Neural cell (in vitro differentiated cells): Measurements from ENCODE around the gene SARS1. TPM values are rescaled to one million over a fixed set of nuclear protein-coding genes. Genes with fewer than 3 reads are reported as not detected.

Experiments used
- H2AFZ ChIP-seq: fragments of 200-600, 300-800 bp; sonication (generic), shearing (Covaris generic); 2 replicates; pipeline ENCODE4 v1.6.0; 2014; ENCODE audit warnings: low read depth, mild to moderate bottlenecking, antibody characterized with exemption, low read length, moderate library complexity
- H3F3A ChIP-seq: fragments of 200-600 bp; shearing (Covaris generic); 2 replicates; pipeline ENCODE4 v1.6.1; 2016; ENCODE audit warnings: mild to moderate bottlenecking, moderate library complexity, mixed read lengths, antibody characterized with exemption, low read length; ENCODE audit not compliant: insufficient read depth, poor library complexity, severe bottlenecking
- H3K27ac ChIP-seq: fragments of 200-600, 300-800 bp; sonication (generic), shearing (Covaris generic); 2 replicates; pipeline ENCODE4 v1.5.1; 2014; ENCODE audit warnings: mild to moderate bottlenecking, low read length, moderate library complexity
- H3K27me3 ChIP-seq: fragments of 300-800, 200-600 bp; sonication (generic), shearing (Covaris generic); 2 replicates; pipeline ENCODE4 v1.6.0; 2014; ENCODE audit warnings: mild to moderate bottlenecking, low read depth, low read length, moderate library complexity; ENCODE audit not compliant: insufficient read depth
- H3K36me3 ChIP-seq: fragments of 300-800, 200-600 bp; sonication (generic), shearing (Covaris generic); 2 replicates; pipeline ENCODE4 v1.5.1; 2014; ENCODE audit warnings: mild to moderate bottlenecking, antibody characterized with exemption, low read length, moderate library complexity; ENCODE audit not compliant: insufficient read depth
- H3K4me2 ChIP-seq: fragments of 300-800, 200-600 bp; sonication (generic), shearing (Covaris generic); 2 replicates; pipeline ENCODE4 v1.6.0; 2014; ENCODE audit warnings: mild to moderate bottlenecking, low read length
- H3K4me3 ChIP-seq: fragments of 300-800, 200-600 bp; sonication (generic), shearing (Covaris generic); 2 replicates; pipeline ENCODE4 v1.5.1; 2014; ENCODE audit warnings: mild to moderate bottlenecking, low read length, moderate library complexity
- H3K79me2 ChIP-seq: fragments of 200-600 bp; shearing (Covaris generic); replicated peaks from 2 replicates; pipeline ENCODE4 v1.6.0; 2014; ENCODE audit warnings: mild to moderate bottlenecking, low read length, moderate library complexity; ENCODE audit not compliant: insufficient read depth
- H3K9ac ChIP-seq: fragments of 300-800, 200-600 bp; sonication (generic), shearing (Covaris generic); 2 replicates; pipeline ENCODE4 v1.6.1; 2016; ENCODE audit warnings: mild to moderate bottlenecking, low read length, mixed read lengths
- H3K9me2 ChIP-seq: fragments of 200-600 bp; shearing (Covaris generic); 2 replicates; pipeline ENCODE4 v1.6.1; 2016; ENCODE audit warnings: mild to moderate bottlenecking, low read length, mixed read lengths; ENCODE audit not compliant: insufficient read depth
- H3K9me3 ChIP-seq: fragments of 200-600, 300-800 bp; sonication (generic), shearing (Covaris generic); 2 replicates; pipeline ENCODE4 v1.6.1; 2016; ENCODE audit warnings: mild to moderate bottlenecking, mixed run types, low read length, moderate library complexity, mixed read lengths
- H4K20me1 ChIP-seq: fragments of 200-600 bp; shearing (Covaris generic); 2 replicates; pipeline ENCODE4 v1.6.1; 2016; ENCODE audit warnings: mild to moderate bottlenecking, mixed run types; ENCODE audit not compliant: insufficient read depth
- EP300 ChIP-seq: fragments of 450-650 bp; conservative IDR thresholded peaks from 2 replicates; pipeline ENCODE4 v1.6.1; 2014; ENCODE audit warnings: antibody characterized with exemption, mild to moderate bottlenecking, moderate library complexity; ENCODE audit not compliant: poor library complexity, severe bottlenecking
- EZH2 ChIP-seq: fragments of 200-600, 300-800 bp; shearing (Covaris generic), sonication (generic); IDR thresholded peaks from 2 replicates; pipeline ENCODE4 v1.6.1; 2014; ENCODE audit warnings: antibody characterized with exemption, low read length, borderline replicate concordance, mild to moderate bottlenecking; ENCODE audit not compliant: insufficient read depth, poor library complexity, severe bottlenecking
- MXI1 ChIP-seq: fragments of 450-650 bp; conservative IDR thresholded peaks from 2 replicates; pipeline ENCODE4 v1.6.1; 2014; ENCODE audit warnings: antibody characterized with exemption, mild to moderate bottlenecking; ENCODE audit not compliant: poor library complexity, severe bottlenecking
- POLR2AphosphoS5 ChIP-seq: IDR thresholded peaks from 2 replicates; pipeline ENCODE4 v1.6.1; 2012
- RAD21 ChIP-seq: fragments of 450-650 bp; conservative IDR thresholded peaks from 2 replicates; pipeline ENCODE4 v1.6.1; 2014; ENCODE audit warnings: antibody characterized with exemption, mild to moderate bottlenecking, moderate library complexity
- SMC3 ChIP-seq: fragments of 450-650 bp; conservative IDR thresholded peaks from 2 replicates; pipeline ENCODE4 v1.6.1; 2014; ENCODE audit warnings: antibody characterized with exemption, mild to moderate bottlenecking, moderate library complexity; ENCODE audit not compliant: poor library complexity
- TAF1 ChIP-seq: IDR thresholded peaks from 2 replicates; pipeline ENCODE4 v1.6.1; 2012; ENCODE audit warnings: low read depth
- polyA plus RNA-seq: library from polyadenylated mRNA; depleted of rRNA; stranded (reverse); fragments of >200 nt; gene quantifications from 2 replicates; pipeline ENCODE4 v1.2.3, GENCODE V29; 2014
- TF ChIP-seq, protein P1 (sequence below): fragments of 450-650 bp; IDR thresholded peaks from 2 replicates; pipeline ENCODE4 v1.5.1; 2014; ENCODE audit warnings: antibody characterized with exemption, mild to moderate bottlenecking, moderate library complexity; ENCODE audit not compliant: poor library complexity, severe bottlenecking
- TF ChIP-seq, protein P2 (sequence below): IDR thresholded peaks from 2 replicates; pipeline ENCODE4 v1.6.1; 2012; ENCODE audit warnings: borderline replicate concordance

Gene SARS1
- polyA plus RNA-seq, 1 donor from 2014 or later = 281 TPM

DNA sequence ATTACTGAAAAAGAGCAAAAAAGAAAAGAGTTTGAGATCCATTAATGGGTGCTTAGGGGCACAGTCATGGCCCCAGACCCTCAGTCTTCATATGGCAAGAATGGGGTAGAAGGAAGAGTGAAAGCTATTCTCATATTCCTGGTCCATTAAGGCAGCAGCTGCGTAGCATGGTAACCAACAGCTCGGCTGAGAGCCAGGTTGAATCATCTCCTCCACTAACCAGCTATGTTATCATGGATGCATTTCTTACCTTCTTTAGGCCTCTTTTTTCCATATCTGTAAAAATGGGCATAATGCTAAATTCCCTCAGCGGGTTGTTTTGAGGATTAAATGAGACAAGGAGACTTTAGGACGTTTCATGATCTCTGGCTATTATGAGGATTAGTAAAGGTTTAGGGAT is 15.0 kb upstream of the SARS1 start:
- no peak overlapping the region for H3K4me3 ChIP-seq
- no peaks in the 10 kb centered on the region for H3K9me3 ChIP-seq
- H3K4me2 ChIP-seq = no peak overlapping the region
- no peaks in the 10 kb centered on the region for H3K36me3 ChIP-seq
- no peak for TF ChIP-seq POLR2AphosphoS5
- H2AFZ ChIP-seq = no peak overlapping the region
- H3K27me3 ChIP-seq = no peaks in the 10 kb centered on the region
- no peaks in the 10 kb centered on the region for H4K20me1 ChIP-seq
- H3K79me2 ChIP-seq = no peaks in the 10 kb centered on the region
- H3K9me2 ChIP-seq = no peaks in the 10 kb centered on the region
- no peak overlapping the region for H3K27ac ChIP-seq
- H3K9ac ChIP-seq = no peak overlapping the region
- H3F3A ChIP-seq = no peaks in the 10 kb centered on the region

DNA sequence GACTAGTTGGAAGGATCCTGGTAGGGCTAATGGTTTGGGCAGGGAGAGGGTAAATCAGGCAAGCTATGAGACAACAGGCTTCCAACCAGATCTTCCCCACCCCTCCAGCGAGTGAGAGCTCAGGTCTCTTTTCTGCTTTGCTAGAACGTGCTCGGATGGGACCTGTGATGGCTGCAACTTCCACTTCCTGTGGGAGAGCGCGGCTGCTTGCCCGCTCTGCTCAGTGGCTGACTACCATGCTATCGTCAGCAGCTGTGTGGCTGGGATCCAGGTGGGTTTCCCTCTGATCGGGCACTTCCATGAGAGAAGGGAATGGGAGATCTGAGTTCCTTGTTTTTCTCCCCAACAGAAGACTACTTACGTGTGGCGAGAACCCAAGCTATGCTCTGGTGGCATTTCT is 14.0 kb upstream of the SARS1 start:
- H2AFZ ChIP-seq = no peak overlapping the region

More for the DNA sequence above, 14.0 kb upstream of the SARS1 start:
- Histone ChIP-seq H3K9me3 (no peaks in the 10 kb centered on the region), H3K9me2 (no peaks in the 10 kb centered on the region), H3K27ac (no peak overlapping the region), H3K9ac (no peak overlapping the region), H3K27me3 (no peaks in the 10 kb centered on the region), H3F3A (no peaks in the 10 kb centered on the region), H3K36me3 (no peaks in the 10 kb centered on the region), H3K4me3 (no peak overlapping the region), H4K20me1 (no peaks in the 10 kb centered on the region), H3K79me2 (no peaks in the 10 kb centered on the region), H3K4me2 (no peak overlapping the region)
- TF ChIP-seq TAF1 = no peak
- TF ChIP-seq EZH2 = no peak
- no peak for TF ChIP-seq MXI1
- TF ChIP-seq, protein P1, sequence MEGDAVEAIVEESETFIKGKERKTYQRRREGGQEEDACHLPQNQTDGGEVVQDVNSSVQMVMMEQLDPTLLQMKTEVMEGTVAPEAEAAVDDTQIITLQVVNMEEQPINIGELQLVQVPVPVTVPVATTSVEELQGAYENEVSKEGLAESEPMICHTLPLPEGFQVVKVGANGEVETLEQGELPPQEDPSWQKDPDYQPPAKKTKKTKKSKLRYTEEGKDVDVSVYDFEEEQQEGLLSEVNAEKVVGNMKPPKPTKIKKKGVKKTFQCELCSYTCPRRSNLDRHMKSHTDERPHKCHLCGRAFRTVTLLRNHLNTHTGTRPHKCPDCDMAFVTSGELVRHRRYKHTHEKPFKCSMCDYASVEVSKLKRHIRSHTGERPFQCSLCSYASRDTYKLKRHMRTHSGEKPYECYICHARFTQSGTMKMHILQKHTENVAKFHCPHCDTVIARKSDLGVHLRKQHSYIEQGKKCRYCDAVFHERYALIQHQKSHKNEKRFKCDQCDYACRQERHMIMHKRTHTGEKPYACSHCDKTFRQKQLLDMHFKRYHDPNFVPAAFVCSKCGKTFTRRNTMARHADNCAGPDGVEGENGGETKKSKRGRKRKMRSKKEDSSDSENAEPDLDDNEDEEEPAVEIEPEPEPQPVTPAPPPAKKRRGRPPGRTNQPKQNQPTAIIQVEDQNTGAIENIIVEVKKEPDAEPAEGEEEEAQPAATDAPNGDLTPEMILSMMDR = no peak
- no peak for TF ChIP-seq SMC3
- TF ChIP-seq RAD21 = no peak
- TF ChIP-seq EP300 = no peak
- TF ChIP-seq, protein P2, sequence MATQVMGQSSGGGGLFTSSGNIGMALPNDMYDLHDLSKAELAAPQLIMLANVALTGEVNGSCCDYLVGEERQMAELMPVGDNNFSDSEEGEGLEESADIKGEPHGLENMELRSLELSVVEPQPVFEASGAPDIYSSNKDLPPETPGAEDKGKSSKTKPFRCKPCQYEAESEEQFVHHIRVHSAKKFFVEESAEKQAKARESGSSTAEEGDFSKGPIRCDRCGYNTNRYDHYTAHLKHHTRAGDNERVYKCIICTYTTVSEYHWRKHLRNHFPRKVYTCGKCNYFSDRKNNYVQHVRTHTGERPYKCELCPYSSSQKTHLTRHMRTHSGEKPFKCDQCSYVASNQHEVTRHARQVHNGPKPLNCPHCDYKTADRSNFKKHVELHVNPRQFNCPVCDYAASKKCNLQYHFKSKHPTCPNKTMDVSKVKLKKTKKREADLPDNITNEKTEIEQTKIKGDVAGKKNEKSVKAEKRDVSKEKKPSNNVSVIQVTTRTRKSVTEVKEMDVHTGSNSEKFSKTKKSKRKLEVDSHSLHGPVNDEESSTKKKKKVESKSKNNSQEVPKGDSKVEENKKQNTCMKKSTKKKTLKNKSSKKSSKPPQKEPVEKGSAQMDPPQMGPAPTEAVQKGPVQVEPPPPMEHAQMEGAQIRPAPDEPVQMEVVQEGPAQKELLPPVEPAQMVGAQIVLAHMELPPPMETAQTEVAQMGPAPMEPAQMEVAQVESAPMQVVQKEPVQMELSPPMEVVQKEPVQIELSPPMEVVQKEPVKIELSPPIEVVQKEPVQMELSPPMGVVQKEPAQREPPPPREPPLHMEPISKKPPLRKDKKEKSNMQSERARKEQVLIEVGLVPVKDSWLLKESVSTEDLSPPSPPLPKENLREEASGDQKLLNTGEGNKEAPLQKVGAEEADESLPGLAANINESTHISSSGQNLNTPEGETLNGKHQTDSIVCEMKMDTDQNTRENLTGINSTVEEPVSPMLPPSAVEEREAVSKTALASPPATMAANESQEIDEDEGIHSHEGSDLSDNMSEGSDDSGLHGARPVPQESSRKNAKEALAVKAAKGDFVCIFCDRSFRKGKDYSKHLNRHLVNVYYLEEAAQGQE = no peak
- TF ChIP-seq POLR2AphosphoS5 = no peak
